ENCODE results near the gene ZNF804B. TPM values are rescaled to one million over a fixed set of nuclear protein-coding genes. Genes with fewer than 3 reads are reported as not detected.

The ZNF804B gene
- total RNA-seq, 2 experiments from 2014 or later, result not detected

DNA sequence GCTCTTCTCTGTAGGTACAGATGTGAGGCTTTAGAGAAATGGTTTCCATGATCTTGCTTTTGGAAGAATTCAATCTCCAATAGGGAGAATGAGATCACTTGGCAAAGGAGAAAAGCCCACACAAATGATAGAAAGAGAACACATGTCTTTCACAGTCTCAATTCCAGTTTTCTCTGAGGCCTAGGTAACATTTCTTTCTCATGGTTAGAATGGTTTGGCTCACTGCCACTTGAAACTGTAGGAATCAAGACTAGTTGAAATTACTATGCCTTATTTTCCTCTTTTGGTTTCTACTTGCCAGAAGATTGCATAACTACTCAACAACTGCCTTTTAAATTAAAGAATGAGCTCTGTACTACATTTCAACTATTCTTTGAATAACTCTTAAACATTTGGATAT is 312.6 kb downstream of the ZNF804B start:
- Histone ChIP-seq H3K27ac (ENCODE audit: low read depth, low read length, poor library complexity, severe bottlenecking) (no peak overlapping the region), H4K20me1 (ENCODE audit: insufficient read depth, low read length) (no peaks in the 10 kb centered on the region), H3K4me2 (ENCODE audit: low read length) (no peak overlapping the region), H3K4me1 (ENCODE audit: insufficient read depth, low read length, poor library complexity, severe bottlenecking) (no peaks in the 10 kb centered on the region), H2AFZ (ENCODE audit: low read length) (no peak overlapping the region), H3K36me3 (ENCODE audit: insufficient read depth, low read length) (no peaks in the 10 kb centered on the region), H3K79me2 (ENCODE audit: insufficient read depth, low read depth, low read length) (no peaks in the 10 kb centered on the region), H3K9me3 (ENCODE audit: low read length) (no peaks in the 10 kb centered on the region), H3K9me2 (ENCODE audit: insufficient read depth, low read length) (no peaks in the 10 kb centered on the region), H3K4me3 (ENCODE audit: low read depth, low read length, poor library complexity, severe bottlenecking) (no peak overlapping the region)
- DNase-seq (ENCODE audit: low spot score), result no peak
- POLR2A ChIA-PET, result interaction anchor here (0.6 to 0.7 kb wide), 2 partner anchors 42 to 630 kb away, joined by 3 read pairs; no protein-coding TSS in a partner anchor
- CTCF ChIA-PET (ENCODE audit: unreplicated experiment), result no interaction called here
- TF ChIP-seq, protein P1, sequence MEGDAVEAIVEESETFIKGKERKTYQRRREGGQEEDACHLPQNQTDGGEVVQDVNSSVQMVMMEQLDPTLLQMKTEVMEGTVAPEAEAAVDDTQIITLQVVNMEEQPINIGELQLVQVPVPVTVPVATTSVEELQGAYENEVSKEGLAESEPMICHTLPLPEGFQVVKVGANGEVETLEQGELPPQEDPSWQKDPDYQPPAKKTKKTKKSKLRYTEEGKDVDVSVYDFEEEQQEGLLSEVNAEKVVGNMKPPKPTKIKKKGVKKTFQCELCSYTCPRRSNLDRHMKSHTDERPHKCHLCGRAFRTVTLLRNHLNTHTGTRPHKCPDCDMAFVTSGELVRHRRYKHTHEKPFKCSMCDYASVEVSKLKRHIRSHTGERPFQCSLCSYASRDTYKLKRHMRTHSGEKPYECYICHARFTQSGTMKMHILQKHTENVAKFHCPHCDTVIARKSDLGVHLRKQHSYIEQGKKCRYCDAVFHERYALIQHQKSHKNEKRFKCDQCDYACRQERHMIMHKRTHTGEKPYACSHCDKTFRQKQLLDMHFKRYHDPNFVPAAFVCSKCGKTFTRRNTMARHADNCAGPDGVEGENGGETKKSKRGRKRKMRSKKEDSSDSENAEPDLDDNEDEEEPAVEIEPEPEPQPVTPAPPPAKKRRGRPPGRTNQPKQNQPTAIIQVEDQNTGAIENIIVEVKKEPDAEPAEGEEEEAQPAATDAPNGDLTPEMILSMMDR (conservative IDR thresholded peaks at IDR 0.05; ENCODE audit: low read length), result no peak
- no peak for TF ChIP-seq EZH2phosphoT487 (IDR thresholded peaks at IDR 0.05; ENCODE audit: borderline replicate concordance, low read depth, low read length)
- intact Hi-C loops (cut with micrococcal nuclease; ENCODE audit: unreplicated experiment), result no loop called here
- no TSS peak for BruUV-seq (replicated peaks)

DNA sequence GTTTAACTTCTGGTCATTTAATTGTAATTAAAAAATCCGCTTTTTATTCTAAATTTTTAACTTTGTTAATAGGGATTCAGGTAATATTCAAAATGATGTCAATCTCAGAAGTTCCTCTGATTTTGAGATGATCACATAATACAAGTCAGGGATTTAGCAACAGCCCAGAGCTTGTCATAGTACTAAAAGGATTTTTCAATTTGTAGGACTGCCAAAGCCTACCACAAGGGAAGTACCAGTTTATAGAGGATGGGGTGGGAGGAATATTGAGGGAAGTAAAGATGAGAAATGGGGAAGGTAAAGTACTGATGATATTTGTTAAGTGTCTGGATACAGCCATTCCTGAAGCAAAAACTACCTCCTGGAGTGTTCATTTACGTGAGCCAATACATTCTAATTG is 314.3 kb downstream of the ZNF804B start:
- TF ChIP-seq EZH2phosphoT487 (IDR thresholded peaks at IDR 0.05; ENCODE audit: borderline replicate concordance, low read depth, low read length), result no peak
- TF ChIP-seq, protein P1 (conservative IDR thresholded peaks at IDR 0.05; ENCODE audit: low read length), result no peak
- Histone ChIP-seq H3K4me2 (ENCODE audit: low read length) (no peak overlapping the region), H4K20me1 (ENCODE audit: insufficient read depth, low read length) (no peaks in the 10 kb centered on the region), H2AFZ (ENCODE audit: low read length) (no peak overlapping the region), H3K9me2 (ENCODE audit: insufficient read depth, low read length) (no peaks in the 10 kb centered on the region), H3K9me3 (ENCODE audit: low read length) (no peaks in the 10 kb centered on the region), H3K4me3 (ENCODE audit: low read depth, low read length, poor library complexity, severe bottlenecking) (no peak overlapping the region), H3K36me3 (ENCODE audit: insufficient read depth, low read length) (no peaks in the 10 kb centered on the region), H3K4me1 (ENCODE audit: insufficient read depth, low read length, poor library complexity, severe bottlenecking) (no peaks in the 10 kb centered on the region), H3K79me2 (ENCODE audit: insufficient read depth, low read depth, low read length) (no peaks in the 10 kb centered on the region), H3K27ac (ENCODE audit: low read depth, low read length, poor library complexity, severe bottlenecking) (no peak overlapping the region)
- no peak for DNase-seq (ENCODE audit: low spot score)
- CTCF ChIA-PET (ENCODE audit: unreplicated experiment), result no interaction called here
- POLR2A ChIA-PET, result no interaction called here
- intact Hi-C loops (cut with micrococcal nuclease; ENCODE audit: unreplicated experiment), result no loop called here
- BruUV-seq (replicated peaks), result no TSS peak

DNA sequence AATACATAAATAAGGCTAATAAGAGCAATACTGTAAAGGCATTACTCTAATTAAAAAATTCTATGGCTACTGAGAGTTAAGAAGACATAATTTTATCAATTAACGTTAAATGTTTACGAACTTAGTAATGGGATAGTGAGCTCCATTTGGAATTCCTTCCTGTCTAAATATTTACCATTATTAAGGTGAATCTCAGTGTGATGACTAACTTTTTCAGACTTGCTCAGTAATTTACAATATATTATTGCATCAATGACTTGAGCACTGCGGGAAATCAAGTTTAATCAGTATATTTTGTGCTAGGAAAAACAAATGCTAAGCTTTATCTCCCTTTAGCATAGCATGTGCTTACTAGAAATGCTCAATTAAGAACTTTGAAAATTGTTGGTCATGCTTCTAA is 318.5 kb downstream of the ZNF804B start:
- Histone ChIP-seq H3K4me3 (ENCODE audit: low read depth, low read length, poor library complexity, severe bottlenecking) (no peak overlapping the region), H3K4me2 (ENCODE audit: low read length) (no peak overlapping the region), H3K79me2 (ENCODE audit: insufficient read depth, low read depth, low read length) (no peaks in the 10 kb centered on the region), H3K4me1 (ENCODE audit: insufficient read depth, low read length, poor library complexity, severe bottlenecking) (no peaks in the 10 kb centered on the region), H3K9me2 (ENCODE audit: insufficient read depth, low read length) (no peaks in the 10 kb centered on the region), H3K36me3 (ENCODE audit: insufficient read depth, low read length) (no peaks in the 10 kb centered on the region), H3K9me3 (ENCODE audit: low read length) (no peaks in the 10 kb centered on the region), H4K20me1 (ENCODE audit: insufficient read depth, low read length) (no peaks in the 10 kb centered on the region), H3K27ac (ENCODE audit: low read depth, low read length, poor library complexity, severe bottlenecking) (no peak overlapping the region), H2AFZ (ENCODE audit: low read length) (no peak overlapping the region)
- intact Hi-C loops (cut with micrococcal nuclease; ENCODE audit: unreplicated experiment), result no loop called here
- DNase-seq (ENCODE audit: low spot score), result no peak
- CTCF ChIA-PET (ENCODE audit: unreplicated experiment), result no interaction called here
- TF ChIP-seq EZH2phosphoT487 (IDR thresholded peaks at IDR 0.05; ENCODE audit: borderline replicate concordance, low read depth, low read length), result no peak
- TF ChIP-seq, protein P1 (conservative IDR thresholded peaks at IDR 0.05; ENCODE audit: low read length), result no peak
- POLR2A ChIA-PET, result interaction anchor here (1.4 kb wide), 1 partner anchor 13 kb away, joined by 3 read pairs; no protein-coding TSS in a partner anchor
- BruUV-seq (replicated peaks), result no TSS peak

Data from OCI-LY7 (cell line).